OCI-LY1 (cell line): ENCODE measurements around the gene BCCIP.

Source experiments
- EZH2 ChIP-seq: fragments of 200-600 bp; sonication (generic), shearing (Covaris generic); IDR thresholded peaks from 2 replicates; pipeline ENCODE4 v1.8.0; 2017; ENCODE audit warnings: borderline replicate concordance, mixed run types, mild to moderate bottlenecking, antibody characterized with exemption, low read length, moderate library complexity, mixed read lengths
- TF ChIP-seq, protein P1 (sequence below): fragments of 200-600 bp; sonication (generic), shearing (Covaris generic); IDR thresholded peaks from 2 replicates; pipeline ENCODE4 v1.5.1; 2017; ENCODE audit warnings: mild to moderate bottlenecking, antibody characterized with exemption, low read length, moderate library complexity, mixed read lengths

DNA sequence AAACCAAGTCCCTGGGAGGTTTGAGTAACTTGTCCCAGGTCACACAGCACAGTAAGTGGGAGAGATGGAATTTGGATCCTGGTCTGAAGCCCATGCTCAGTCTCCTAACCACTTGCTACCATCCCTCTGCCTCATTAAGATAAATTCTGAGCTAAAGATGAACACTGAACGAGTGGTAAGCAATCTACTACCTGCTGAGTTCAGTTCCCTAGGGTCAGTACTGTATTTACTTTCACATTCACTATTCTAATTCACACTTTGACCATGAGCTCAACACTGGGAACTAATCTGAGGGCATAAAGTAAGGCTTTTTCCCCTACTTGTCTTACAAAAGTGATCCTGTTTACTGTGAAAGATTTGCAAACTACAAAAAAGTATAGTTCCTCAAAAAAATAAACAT, 2.6 kb upstream of the BCCIP start:
- TF ChIP-seq, protein P1, sequence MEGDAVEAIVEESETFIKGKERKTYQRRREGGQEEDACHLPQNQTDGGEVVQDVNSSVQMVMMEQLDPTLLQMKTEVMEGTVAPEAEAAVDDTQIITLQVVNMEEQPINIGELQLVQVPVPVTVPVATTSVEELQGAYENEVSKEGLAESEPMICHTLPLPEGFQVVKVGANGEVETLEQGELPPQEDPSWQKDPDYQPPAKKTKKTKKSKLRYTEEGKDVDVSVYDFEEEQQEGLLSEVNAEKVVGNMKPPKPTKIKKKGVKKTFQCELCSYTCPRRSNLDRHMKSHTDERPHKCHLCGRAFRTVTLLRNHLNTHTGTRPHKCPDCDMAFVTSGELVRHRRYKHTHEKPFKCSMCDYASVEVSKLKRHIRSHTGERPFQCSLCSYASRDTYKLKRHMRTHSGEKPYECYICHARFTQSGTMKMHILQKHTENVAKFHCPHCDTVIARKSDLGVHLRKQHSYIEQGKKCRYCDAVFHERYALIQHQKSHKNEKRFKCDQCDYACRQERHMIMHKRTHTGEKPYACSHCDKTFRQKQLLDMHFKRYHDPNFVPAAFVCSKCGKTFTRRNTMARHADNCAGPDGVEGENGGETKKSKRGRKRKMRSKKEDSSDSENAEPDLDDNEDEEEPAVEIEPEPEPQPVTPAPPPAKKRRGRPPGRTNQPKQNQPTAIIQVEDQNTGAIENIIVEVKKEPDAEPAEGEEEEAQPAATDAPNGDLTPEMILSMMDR: no peak
- no peak for TF ChIP-seq EZH2
